HG03354 (cell line): ENCODE data around the gene PTPRK.
"Not testable (repeated sequence)": the region's sequence is repeated elsewhere in the genome, so short reads cannot be mapped to it uniquely, and the experiment has no call there.

Experiments used
- ATAC-seq: cut with Tn5 transposase; IDR thresholded peaks from one replicate; pipeline ENCODE4 v1.9.1; 2021; ENCODE audit warnings: mild to moderate bottlenecking; ENCODE audit not compliant: unreplicated experiment, poor library complexity, severe bottlenecking

Gene PTPRK

GRCh38 chr6:128461501-128461900, 58.9 kb downstream of the PTPRK start:
- no peak for ATAC-seq

GRCh38 chr6:128456510-128457230, 63.7 kb downstream of the PTPRK start:
- no peak for ATAC-seq

GRCh38 chr6:128455959-128456358, 64.4 kb downstream of the PTPRK start:
- no peak for ATAC-seq

- ATAC-seq, result no peak
Observed at GRCh38 chr6:128452713-128453112, 67.7 kb downstream of the PTPRK start.

- ATAC-seq, result no peak
Observed at GRCh38 chr6:128446497-128446896, 73.9 kb downstream of the PTPRK start.

GRCh38 chr6:128443553-128443952, 76.8 kb downstream of the PTPRK start:
- no peak for ATAC-seq

- no peak for ATAC-seq
Observed at GRCh38 chr6:128439627-128440026, 80.8 kb downstream of the PTPRK start.

- no peak for ATAC-seq
Observed at GRCh38 chr6:128438393-128438792, 82.0 kb downstream of the PTPRK start.

- ATAC-seq, result no peak
Observed at GRCh38 chr6:128437685-128438084, 82.7 kb downstream of the PTPRK start.

- ATAC-seq, result not testable (repeated sequence)
Observed at GRCh38 chr6:128434752-128435151, 85.6 kb downstream of the PTPRK start.

- no peak for ATAC-seq
Observed at GRCh38 chr6:128432394-128432793, 88.0 kb downstream of the PTPRK start.

GRCh38 chr6:128427139-128427538, 93.3 kb downstream of the PTPRK start:
- ATAC-seq, result no peak

- ATAC-seq, result no peak
Observed at GRCh38 chr6:128425856-128426255, 94.5 kb downstream of the PTPRK start.

GRCh38 chr6:128422871-128423270, 97.5 kb downstream of the PTPRK start:
- no peak for ATAC-seq

- ATAC-seq, result no peak
Observed at GRCh38 chr6:128422200-128422599, 98.2 kb downstream of the PTPRK start.

- no peak for ATAC-seq
Observed at GRCh38 chr6:128421788-128422187, 98.6 kb downstream of the PTPRK start.

- no peak for ATAC-seq
Observed at GRCh38 chr6:128417698-128418097, 102.7 kb downstream of the PTPRK start.

GRCh38 chr6:128415387-128415786, 105.0 kb downstream of the PTPRK start:
- ATAC-seq, result no peak

GRCh38 chr6:128414943-128415342, 105.5 kb downstream of the PTPRK start:
- no peak for ATAC-seq

GRCh38 chr6:128413291-128413690, 107.1 kb downstream of the PTPRK start:
- ATAC-seq, result no peak

- ATAC-seq, result no peak
Observed at GRCh38 chr6:128412680-128413079, 107.7 kb downstream of the PTPRK start.

GRCh38 chr6:128410584-128410983, 109.8 kb downstream of the PTPRK start:
- ATAC-seq, result no peak
